Ascending aorta (tissue), 2 donors: ENCODE results near the gene PLPP2. TPM values are rescaled to one million over a fixed set of nuclear protein-coding genes. Genes with fewer than 3 reads are reported as not detected.

Experiments used
- DNase-seq, 2 donors: peaks; one replicate each; pipeline ENCODE4 v3.0.0-alpha.2; 2019; ENCODE audit warnings: low spot score in 2 of 2
- H3K27ac ChIP-seq, 2 donors: fragments of 200-600 bp; sonication (generic); one replicate each; pipeline ENCODE4 v1.5.1; 2016 to 2017; ENCODE audit warnings: mild to moderate bottlenecking in 1 of 2
- H3K27me3 ChIP-seq: fragments of 200-600 bp; sonication (generic); one replicate; pipeline ENCODE4 v1.5.1; 2017
- H3K36me3 ChIP-seq, 2 donors: fragments of 200-600 bp; sonication (generic); one replicate each; pipeline ENCODE4 v1.5.1; 2016
- H3K4me1 ChIP-seq, 2 donors: fragments of 200-600 bp; sonication (generic); one replicate each; pipeline ENCODE4 v1.5.1; 2016 to 2017; ENCODE audit warnings: mild to moderate bottlenecking in 1 of 2
- H3K4me3 ChIP-seq, 2 donors: fragments of 200-600 bp; sonication (generic); one replicate each; pipeline ENCODE4 v1.5.1; 2016 to 2017; ENCODE audit warnings: mild to moderate bottlenecking in 1 of 2
- H3K9me3 ChIP-seq, 2 donors: fragments of 200-600 bp; sonication (generic); one replicate each; pipeline ENCODE4 v1.5.1; 2016
- CTCF ChIP-seq, 3 experiments: fragments of 200-600 bp in 2 of 3; fragments of 450-650 bp in 1 of 3; sonication (generic) in 2 of 3; IDR thresholded peaks; one replicate each; pipeline ENCODE4 v1.5.1; 2016 to 2019; ENCODE audit warnings: antibody characterized with exemption in 3 of 3, mild to moderate bottlenecking in 1 of 3, moderate library complexity in 1 of 3
- intact Hi-C: fragments of 100-400 bp; cut with DNase I; formaldehyde crosslinking; loops from one replicate; pipeline ENCODE4 v1.15.1; 2023
- total RNA-seq: library from RNA; depleted of rRNA; stranded (reverse); fragments of >200 nt; gene quantifications from one replicate; pipeline ENCODE4 v1.1.0, GENCODE V29; 2016

The PLPP2 gene
- total RNA-seq, 1 donor from 2014 or later = 55.3 TPM

- no peak for DNase-seq
- Histone ChIP-seq H3K4me3 (no peak overlapping the region), H3K27ac (no peak overlapping the region), H3K9me3 (no peaks in the 10 kb centered on the region), H3K27me3 (no peaks in the 10 kb centered on the region), H3K4me1 (no peaks in the 10 kb centered on the region), H3K36me3 (no peaks in the 10 kb centered on the region)
- TF ChIP-seq CTCF (IDR thresholded peaks at IDR 0.05) = no peak
- intact Hi-C loops = no loop called here
These were observed 13.5 kb downstream of the PLPP2 start for GRCh38 chr19:277581-278165.

- no peaks in the 10 kb centered on the region for H3K9me3 ChIP-seq
- no peaks in the 10 kb centered on the region for H3K27me3 ChIP-seq
- H3K4me1 ChIP-seq = no peaks in the 10 kb centered on the region
- H3K36me3 ChIP-seq = no peaks in the 10 kb centered on the region
- no peak for TF ChIP-seq CTCF (IDR thresholded peaks at IDR 0.05)
- H3K27ac ChIP-seq = no peak overlapping the region
- DNase-seq = no peak
- no peak overlapping the region for H3K4me3 ChIP-seq
- intact Hi-C loops = no loop called here
These were observed 14.1 kb downstream of the PLPP2 start for GRCh38 chr19:277131-277530.

GRCh38 chr19:275958-276646 is 15.1 kb downstream of the PLPP2 start:
- Histone ChIP-seq H3K36me3 (no peaks in the 10 kb centered on the region), H3K9me3 (no peaks in the 10 kb centered on the region), H3K4me3 (no peak overlapping the region), H3K4me1 (no peaks in the 10 kb centered on the region), H3K27me3 (no peaks in the 10 kb centered on the region), H3K27ac (no peak overlapping the region)
- intact Hi-C loops = no loop called here
- no peak for TF ChIP-seq CTCF (IDR thresholded peaks at IDR 0.05)
- no peak for DNase-seq

GRCh38 chr19:275000-275399 is 16.2 kb downstream of the PLPP2 start:
- Histone ChIP-seq H3K27ac (no peak overlapping the region), H3K9me3 (no peaks in the 10 kb centered on the region)
- intact Hi-C loops = no loop called here

GRCh38 chr19:273393-273792 is 17.8 kb downstream of the PLPP2 start:
- H3K9me3 ChIP-seq = no peaks in the 10 kb centered on the region
- H3K4me1 ChIP-seq = no peaks in the 10 kb centered on the region
- no peak overlapping the region for H3K27ac ChIP-seq
- no peaks in the 10 kb centered on the region for H3K36me3 ChIP-seq
- H3K27me3 ChIP-seq = no peaks in the 10 kb centered on the region
- no peak overlapping the region for H3K4me3 ChIP-seq
- no peak for DNase-seq
- intact Hi-C loops = no loop called here
- TF ChIP-seq CTCF (IDR thresholded peaks at IDR 0.05) = no peak

More at GRCh38 chr19:275000-275399, 16.2 kb downstream of the PLPP2 start:
- Histone ChIP-seq H3K4me1 (no peaks in the 10 kb centered on the region), H3K36me3 (no peaks in the 10 kb centered on the region), H3K4me3 (no peak overlapping the region), H3K27me3 (no peaks in the 10 kb centered on the region)
- DNase-seq = no peak
- no peak for TF ChIP-seq CTCF (IDR thresholded peaks at IDR 0.05)
